DOHH2 (cell line): ENCODE measurements around the gene KLHL41.

Experiments
- EZH2phosphoT487 ChIP-seq: fragments of 200-600 bp; sonication (generic); IDR thresholded peaks from 2 replicates; pipeline ENCODE4 v1.6.1; 2017; ENCODE audit warnings: borderline replicate concordance, mild to moderate bottlenecking, antibody characterized with exemption, low read length, moderate library complexity, mixed read lengths
- TF ChIP-seq, protein P1 (sequence below): fragments of 200-600 bp; sonication (generic); IDR thresholded peaks from one replicate; pipeline ENCODE4 v1.5.1; 2014; ENCODE audit warnings: antibody characterized with exemption, mild to moderate bottlenecking, low read depth, low read length; ENCODE audit not compliant: poor library complexity, severe bottlenecking

DNA sequence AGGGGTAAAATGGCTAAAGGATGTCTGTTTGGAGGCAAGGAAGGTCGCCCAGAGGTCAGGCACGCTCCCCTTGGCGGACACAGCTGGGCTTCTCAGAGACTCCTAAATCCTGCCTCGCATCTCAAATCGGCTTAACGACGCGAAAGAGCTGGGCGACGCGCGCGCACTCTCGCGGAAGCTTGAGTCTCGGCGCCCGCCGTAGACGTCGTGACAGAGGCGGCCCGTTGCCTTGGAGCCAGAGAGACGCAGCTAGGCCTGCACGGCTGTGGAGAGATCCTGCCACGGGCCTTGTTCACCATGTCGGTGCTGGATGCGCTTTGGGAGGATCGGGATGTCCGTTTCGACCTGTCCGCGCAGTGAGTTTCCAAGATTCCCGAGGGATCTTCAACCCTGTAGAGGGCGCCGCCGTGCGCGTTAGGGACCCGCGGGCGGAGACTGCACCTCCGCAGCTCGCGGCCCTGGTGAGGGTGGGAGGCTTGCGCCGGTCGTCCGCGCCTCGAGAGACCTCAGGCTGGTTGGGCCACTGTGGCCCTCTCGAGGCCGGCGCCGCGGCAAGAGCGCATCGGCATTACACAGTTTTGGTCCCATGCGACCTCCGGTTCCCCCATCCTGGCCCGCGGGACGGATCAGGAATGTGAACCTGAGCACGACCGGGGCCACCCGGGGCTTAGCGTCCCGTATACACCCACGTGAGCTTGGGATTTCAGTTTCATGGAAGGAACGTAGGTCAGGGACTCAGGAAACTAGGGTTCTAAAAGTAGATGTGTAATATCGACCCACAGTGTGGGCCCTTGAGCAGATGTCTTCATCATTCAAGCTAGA is 30.0 kb upstream of the KLHL41 start, which contains the start of gene BBS5:
- TF ChIP-seq, protein P1, sequence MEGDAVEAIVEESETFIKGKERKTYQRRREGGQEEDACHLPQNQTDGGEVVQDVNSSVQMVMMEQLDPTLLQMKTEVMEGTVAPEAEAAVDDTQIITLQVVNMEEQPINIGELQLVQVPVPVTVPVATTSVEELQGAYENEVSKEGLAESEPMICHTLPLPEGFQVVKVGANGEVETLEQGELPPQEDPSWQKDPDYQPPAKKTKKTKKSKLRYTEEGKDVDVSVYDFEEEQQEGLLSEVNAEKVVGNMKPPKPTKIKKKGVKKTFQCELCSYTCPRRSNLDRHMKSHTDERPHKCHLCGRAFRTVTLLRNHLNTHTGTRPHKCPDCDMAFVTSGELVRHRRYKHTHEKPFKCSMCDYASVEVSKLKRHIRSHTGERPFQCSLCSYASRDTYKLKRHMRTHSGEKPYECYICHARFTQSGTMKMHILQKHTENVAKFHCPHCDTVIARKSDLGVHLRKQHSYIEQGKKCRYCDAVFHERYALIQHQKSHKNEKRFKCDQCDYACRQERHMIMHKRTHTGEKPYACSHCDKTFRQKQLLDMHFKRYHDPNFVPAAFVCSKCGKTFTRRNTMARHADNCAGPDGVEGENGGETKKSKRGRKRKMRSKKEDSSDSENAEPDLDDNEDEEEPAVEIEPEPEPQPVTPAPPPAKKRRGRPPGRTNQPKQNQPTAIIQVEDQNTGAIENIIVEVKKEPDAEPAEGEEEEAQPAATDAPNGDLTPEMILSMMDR, result peak; percentile 71
- TF ChIP-seq EZH2phosphoT487, result no peak
